ENCODE results near the gene ZBTB38.

- TF ChIP-seq CTCF (IDR thresholded peaks at IDR 0.05) (no peak), ZFX (IDR thresholded peaks at IDR 0.05; ENCODE audit: borderline replicate concordance) (no peak)
These were observed 35.9 kb upstream of the ZBTB38 start for GRCh38 chr3:141332416-141332815.

Measured in 22Rv1 (cell line).